Measurements from ENCODE around the gene ANGPTL2. TPM values are rescaled to one million over a fixed set of nuclear protein-coding genes. Genes with fewer than 3 reads are reported as not detected.

The ANGPTL2 gene
- total RNA-seq, 1 donor from 2014 or later, result 20.6 TPM

DNA sequence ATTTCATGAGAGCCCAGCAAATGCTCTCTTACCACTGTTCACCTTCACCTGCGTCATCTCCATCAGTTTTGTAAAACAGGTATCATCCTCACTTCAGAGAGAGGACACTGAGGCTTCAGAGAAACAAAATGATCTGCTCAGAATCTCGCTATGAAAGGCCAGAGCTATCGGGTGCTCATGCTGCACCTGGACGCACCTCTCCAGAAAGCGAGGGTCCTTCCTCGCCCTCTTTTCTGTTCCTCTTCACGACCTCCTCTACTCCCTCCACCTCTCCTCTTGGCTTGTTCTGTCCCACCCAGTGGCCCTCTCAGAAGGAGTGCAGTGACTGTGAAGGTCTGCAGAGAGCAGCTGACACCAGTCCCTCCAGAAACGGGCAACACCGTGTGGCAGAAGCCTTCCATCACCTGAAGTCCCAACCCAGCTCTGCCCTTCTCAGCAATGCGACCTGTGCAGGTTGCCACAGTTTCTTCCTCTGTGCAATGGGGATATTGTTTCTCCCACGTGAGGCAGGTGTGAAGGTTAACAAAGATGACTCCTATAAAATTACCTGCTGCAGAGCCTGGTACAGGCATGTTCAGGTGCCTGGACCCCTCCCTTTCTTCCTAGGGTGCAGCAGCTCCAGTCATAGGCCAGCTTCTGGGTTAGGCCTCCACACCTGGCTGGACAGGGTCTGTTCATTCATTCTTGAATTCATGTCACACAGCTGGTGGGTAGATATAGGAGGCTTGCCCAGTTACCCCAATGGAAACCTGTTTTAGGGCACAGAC lies 45.3 kb upstream of the ANGPTL2 start:
- no peak for DNase-seq (ENCODE audit: extremely low spot score, unreplicated experiment)
- TF ChIP-seq, protein P1, sequence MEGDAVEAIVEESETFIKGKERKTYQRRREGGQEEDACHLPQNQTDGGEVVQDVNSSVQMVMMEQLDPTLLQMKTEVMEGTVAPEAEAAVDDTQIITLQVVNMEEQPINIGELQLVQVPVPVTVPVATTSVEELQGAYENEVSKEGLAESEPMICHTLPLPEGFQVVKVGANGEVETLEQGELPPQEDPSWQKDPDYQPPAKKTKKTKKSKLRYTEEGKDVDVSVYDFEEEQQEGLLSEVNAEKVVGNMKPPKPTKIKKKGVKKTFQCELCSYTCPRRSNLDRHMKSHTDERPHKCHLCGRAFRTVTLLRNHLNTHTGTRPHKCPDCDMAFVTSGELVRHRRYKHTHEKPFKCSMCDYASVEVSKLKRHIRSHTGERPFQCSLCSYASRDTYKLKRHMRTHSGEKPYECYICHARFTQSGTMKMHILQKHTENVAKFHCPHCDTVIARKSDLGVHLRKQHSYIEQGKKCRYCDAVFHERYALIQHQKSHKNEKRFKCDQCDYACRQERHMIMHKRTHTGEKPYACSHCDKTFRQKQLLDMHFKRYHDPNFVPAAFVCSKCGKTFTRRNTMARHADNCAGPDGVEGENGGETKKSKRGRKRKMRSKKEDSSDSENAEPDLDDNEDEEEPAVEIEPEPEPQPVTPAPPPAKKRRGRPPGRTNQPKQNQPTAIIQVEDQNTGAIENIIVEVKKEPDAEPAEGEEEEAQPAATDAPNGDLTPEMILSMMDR (conservative IDR thresholded peaks at IDR 0.05), result no peak

DNA sequence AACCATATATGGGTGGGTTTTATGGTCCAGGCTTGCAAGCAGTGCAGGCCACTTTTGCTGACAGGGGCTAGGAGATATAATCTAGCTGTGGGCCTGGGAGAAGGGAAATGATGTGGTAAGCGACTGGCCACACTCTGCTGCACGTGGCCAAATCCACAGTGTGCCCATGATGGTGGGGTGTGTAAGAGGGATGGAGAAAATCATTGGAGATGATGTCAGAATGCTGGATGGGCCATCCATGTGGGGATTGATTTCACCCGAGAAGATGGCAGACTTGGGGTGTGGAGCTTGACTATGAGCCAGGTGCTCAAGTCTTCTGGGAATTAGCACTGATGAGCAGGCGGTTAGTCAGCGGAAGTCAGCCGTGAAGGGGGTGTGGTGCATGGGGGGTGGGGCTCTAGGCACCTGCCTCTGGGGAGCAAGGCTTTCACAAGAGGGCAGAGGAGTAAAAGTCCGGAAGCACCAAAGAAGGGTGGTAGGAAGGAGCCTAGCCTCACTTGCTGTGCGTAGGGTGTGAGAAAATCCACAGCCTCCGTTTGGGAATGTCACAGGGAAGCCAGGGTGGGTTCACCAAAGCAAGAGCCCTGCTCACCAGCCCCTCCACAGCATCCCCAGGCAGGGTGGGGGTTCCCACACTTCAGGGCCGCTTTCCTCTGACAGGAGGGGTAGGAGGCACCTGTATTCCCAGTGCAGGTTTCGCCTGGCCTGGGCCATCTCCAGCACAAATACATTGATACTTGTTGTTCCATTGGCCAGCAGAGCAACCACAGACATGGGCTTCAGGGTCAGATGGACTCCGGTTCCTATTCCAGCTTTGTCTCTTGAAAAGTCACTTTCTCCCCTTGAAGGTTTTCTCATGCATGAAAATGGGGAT lies 44.5 kb upstream of the ANGPTL2 start:
- Mint-ChIP-seq H3K27ac (no peak overlapping the region), H3K4me1 (ENCODE audit: unreplicated experiment) (no peaks in the 10 kb centered on the region)
- no peak for DNase-seq (ENCODE audit: extremely low spot score, unreplicated experiment)

More for the DNA sequence above, 45.3 kb upstream of the ANGPTL2 start:
- Mint-ChIP-seq H3K4me3 (no peak overlapping the region), H3K4me1 (ENCODE audit: unreplicated experiment) (no peaks in the 10 kb centered on the region), H3K27ac (no peak overlapping the region), H3K9me3 (no peaks in the 10 kb centered on the region), H3K27me3 (no peaks in the 10 kb centered on the region), H3K36me3 (peaks cover 8% of the 10 kb centered on the region)

DNA sequence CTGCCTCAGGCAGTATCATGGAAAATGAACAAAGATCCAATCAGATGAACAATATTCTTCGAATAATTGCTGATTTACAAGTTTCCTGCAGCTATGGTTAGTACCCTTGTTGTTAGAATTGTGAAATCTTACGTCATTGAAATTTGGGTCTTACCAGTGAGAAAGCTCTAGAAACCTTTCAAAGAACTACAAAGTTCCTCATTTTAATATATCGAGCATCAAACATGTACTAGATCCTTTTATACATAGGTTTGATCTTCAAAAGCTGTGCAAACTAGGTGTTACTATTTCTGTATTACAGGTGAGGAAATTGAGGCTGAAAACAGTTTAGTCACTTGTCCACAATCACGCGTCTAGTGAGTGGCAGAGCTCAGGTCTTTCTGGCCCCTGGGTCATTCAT lies 43.7 kb upstream of the ANGPTL2 start:
- no peak overlapping the region for H3K27ac Mint-ChIP-seq
- no peak for DNase-seq (ENCODE audit: extremely low spot score, unreplicated experiment)
- no peaks in the 10 kb centered on the region for H3K4me1 Mint-ChIP-seq (ENCODE audit: unreplicated experiment)
- H3K9me3 Mint-ChIP-seq, result no peaks in the 10 kb centered on the region
- H3K36me3 Mint-ChIP-seq, result peaks cover 8% of the 10 kb centered on the region
- TF ChIP-seq, protein P1 (conservative IDR thresholded peaks at IDR 0.05), result no peak
- no peak overlapping the region for H3K4me3 Mint-ChIP-seq
- no peaks in the 10 kb centered on the region for H3K27me3 Mint-ChIP-seq

More for the DNA sequence above, 44.5 kb upstream of the ANGPTL2 start:
- H3K4me3 Mint-ChIP-seq, result no peak overlapping the region
- H3K9me3 Mint-ChIP-seq, result no peaks in the 10 kb centered on the region
- TF ChIP-seq, protein P1 (conservative IDR thresholded peaks at IDR 0.05), result no peak
- no peaks in the 10 kb centered on the region for H3K27me3 Mint-ChIP-seq
- peaks cover 8% of the 10 kb centered on the region for H3K36me3 Mint-ChIP-seq

DNA sequence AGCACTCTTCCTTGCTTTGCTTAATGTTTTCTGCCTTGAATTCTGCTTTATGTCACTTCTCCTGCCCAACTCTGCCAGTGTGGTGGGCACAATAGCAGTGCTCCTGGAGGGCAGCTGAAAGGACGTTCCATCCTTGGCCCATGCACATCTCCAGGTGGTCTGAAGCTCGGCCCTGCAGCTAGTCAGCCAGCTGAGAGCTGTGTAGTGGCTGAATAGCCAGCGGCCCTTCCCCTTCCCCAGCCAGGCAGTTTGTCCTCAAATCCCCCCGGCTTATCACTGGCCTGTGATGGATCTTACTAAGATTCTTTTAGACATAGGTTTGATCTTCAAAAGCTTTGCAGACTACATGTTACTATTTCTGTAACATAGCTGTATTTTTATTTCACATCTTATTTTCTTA lies 42.7 kb upstream of the ANGPTL2 start:
- H3K36me3 Mint-ChIP-seq, result peaks cover 8% of the 10 kb centered on the region

DNA sequence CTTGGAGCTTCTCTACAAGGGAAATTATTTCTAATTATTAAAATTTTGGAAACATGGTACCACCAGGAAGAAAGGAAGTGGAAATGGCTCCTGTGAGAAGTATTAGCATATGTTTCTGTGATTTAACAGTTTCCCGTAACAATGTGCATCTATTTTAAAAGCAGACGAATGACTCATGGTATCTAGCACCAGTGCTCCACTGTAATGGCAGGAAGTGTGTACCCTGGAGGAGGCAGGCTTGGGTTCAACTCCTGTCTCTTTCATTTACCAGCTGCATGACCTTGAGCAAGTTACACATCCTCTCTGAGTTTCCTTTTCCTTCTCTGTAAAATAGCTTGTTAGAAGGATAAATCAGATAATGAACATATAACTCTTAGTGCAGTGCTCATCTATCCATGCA lies 41.0 kb upstream of the ANGPTL2 start:
- Mint-ChIP-seq H3K9me3 (no peaks in the 10 kb centered on the region), H3K27me3 (no peaks in the 10 kb centered on the region), H3K36me3 (no peaks in the 10 kb centered on the region), H3K4me1 (ENCODE audit: unreplicated experiment) (peaks cover 9% of the 10 kb centered on the region), H3K4me3 (no peak overlapping the region), H3K27ac (no peak overlapping the region)
- TF ChIP-seq, protein P1 (conservative IDR thresholded peaks at IDR 0.05), result no peak
- no peak for DNase-seq (ENCODE audit: extremely low spot score, unreplicated experiment)

More for the DNA sequence above, 42.7 kb upstream of the ANGPTL2 start:
- no peak overlapping the region for H3K4me3 Mint-ChIP-seq
- H3K9me3 Mint-ChIP-seq, result no peaks in the 10 kb centered on the region
- H3K27ac Mint-ChIP-seq, result no peak overlapping the region
- no peaks in the 10 kb centered on the region for H3K27me3 Mint-ChIP-seq
- DNase-seq (ENCODE audit: extremely low spot score, unreplicated experiment), result peak; percentile 34
- no peaks in the 10 kb centered on the region for H3K4me1 Mint-ChIP-seq (ENCODE audit: unreplicated experiment)
- TF ChIP-seq, protein P1 (conservative IDR thresholded peaks at IDR 0.05), result no peak
